Bronchial epithelial cell (primary cell): ENCODE data around the gene MUC5AC. TPM values are rescaled to one million over a fixed set of nuclear protein-coding genes. Genes with fewer than 3 reads are reported as not detected.

ENCODE experiments used
- DNase-seq: peaks from one replicate; pipeline ENCODE4 v3.0.0-alpha.2; 2010; ENCODE audit warnings: low read depth
- FAIRE-seq: peaks from 2 replicates; lab custom pipeline; 2011; peaks lifted over from hg19 to GRCh38; lab: Jason Lieb, UNC
- H3K27me3 ChIP-seq: 2 replicates; pipeline ENCODE4 v1.5.1; 2011; ENCODE audit warnings: low read length; ENCODE audit not compliant: control insufficient read depth, insufficient read depth
- H3K36me3 ChIP-seq: 2 replicates; pipeline ENCODE4 v1.5.1; 2011; ENCODE audit warnings: low read length; ENCODE audit not compliant: control insufficient read depth, insufficient read depth
- H3K4me3 ChIP-seq: 2 replicates; pipeline ENCODE4 v1.5.1; 2011; ENCODE audit warnings: mild to moderate bottlenecking, low read depth, low read length, control low read depth
- total RNA-seq: library from RNA; depleted of rRNA; stranded (reverse); fragments of >200 nt; gene quantifications from 2 replicates; pipeline ENCODE4 v1.2.1, GENCODE V29; 2014
- TF ChIP-seq, protein P1 (sequence below): IDR thresholded peaks from 2 replicates; pipeline ENCODE4 v1.5.1; 2011; ENCODE audit warnings: mild to moderate bottlenecking, moderate library complexity, low read length, control low read depth, inconsistent platforms; ENCODE audit not compliant: insufficient read depth, severe bottlenecking

MUC5AC gene
- total RNA-seq, 1 donor from 2014 or later, result under 0.01 TPM

DNA sequence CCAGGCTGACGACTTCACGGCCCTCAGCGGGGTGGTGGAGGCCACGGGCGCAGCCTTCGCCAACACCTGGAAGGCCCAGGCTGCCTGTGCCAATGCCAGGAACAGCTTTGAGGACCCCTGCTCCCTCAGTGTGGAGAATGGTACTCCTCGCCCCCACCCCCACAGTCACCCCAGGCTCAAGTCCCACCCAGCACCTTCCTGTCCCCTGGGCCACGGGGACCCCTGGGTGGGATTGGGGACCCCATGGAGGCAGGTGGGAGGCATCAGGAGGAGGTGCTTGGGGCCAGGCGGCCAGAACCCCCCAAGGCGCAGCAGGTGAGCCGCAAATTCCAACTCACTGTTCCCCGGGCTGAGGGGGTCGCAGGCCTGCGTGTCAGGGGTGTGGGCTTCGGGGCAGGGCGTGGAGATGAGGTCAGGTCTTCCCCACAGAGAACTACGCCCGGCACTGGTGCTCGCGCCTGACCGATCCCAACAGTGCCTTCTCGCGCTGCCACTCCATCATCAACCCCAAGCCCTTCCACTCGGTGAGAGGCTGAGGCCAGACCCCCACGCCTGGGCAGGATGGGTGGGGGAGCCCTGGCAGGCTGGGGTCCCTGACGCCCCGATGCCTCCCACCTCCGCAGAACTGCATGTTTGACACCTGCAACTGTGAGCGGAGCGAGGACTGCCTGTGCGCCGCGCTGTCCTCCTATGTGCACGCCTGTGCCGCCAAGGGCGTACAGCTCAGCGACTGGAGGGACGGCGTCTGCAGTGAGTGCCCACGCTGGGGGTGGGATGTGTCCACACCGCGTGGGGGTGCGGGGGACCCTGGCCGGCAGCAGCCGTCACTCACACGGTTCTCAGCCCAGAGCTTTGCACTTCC, 74.5 kb downstream of the MUC5AC start:
- no peak for DNase-seq
- FAIRE-seq, result no peak
- Histone ChIP-seq H3K4me3 (no peak overlapping the region), H3K36me3 (no peaks in the 10 kb centered on the region), H3K27me3 (no peaks in the 10 kb centered on the region)
- TF ChIP-seq, protein P1, sequence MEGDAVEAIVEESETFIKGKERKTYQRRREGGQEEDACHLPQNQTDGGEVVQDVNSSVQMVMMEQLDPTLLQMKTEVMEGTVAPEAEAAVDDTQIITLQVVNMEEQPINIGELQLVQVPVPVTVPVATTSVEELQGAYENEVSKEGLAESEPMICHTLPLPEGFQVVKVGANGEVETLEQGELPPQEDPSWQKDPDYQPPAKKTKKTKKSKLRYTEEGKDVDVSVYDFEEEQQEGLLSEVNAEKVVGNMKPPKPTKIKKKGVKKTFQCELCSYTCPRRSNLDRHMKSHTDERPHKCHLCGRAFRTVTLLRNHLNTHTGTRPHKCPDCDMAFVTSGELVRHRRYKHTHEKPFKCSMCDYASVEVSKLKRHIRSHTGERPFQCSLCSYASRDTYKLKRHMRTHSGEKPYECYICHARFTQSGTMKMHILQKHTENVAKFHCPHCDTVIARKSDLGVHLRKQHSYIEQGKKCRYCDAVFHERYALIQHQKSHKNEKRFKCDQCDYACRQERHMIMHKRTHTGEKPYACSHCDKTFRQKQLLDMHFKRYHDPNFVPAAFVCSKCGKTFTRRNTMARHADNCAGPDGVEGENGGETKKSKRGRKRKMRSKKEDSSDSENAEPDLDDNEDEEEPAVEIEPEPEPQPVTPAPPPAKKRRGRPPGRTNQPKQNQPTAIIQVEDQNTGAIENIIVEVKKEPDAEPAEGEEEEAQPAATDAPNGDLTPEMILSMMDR, result no peak

DNA sequence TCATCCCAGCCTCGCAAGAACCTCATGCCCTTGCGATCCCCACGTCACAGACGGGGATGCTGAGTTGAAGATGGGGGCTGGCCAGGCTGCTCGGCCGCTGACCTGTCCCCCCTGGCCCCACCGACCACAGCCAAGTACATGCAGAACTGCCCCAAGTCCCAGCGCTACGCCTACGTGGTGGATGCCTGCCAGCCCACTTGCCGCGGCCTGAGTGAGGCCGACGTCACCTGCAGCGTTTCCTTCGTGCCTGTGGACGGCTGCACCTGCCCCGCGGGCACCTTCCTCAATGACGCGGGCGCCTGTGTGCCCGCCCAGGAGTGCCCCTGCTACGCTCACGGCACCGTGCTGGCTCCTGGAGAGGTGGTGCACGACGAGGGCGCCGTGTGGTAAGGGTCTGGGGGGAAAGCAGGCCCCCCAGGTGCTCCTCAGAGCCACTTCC, 75.1 kb downstream of the MUC5AC start:
- H3K36me3 ChIP-seq, result no peaks in the 10 kb centered on the region
- no peak for DNase-seq
- TF ChIP-seq, protein P1, result no peak
- FAIRE-seq, result no peak
- H3K27me3 ChIP-seq, result no peaks in the 10 kb centered on the region
- no peak overlapping the region for H3K4me3 ChIP-seq

DNA sequence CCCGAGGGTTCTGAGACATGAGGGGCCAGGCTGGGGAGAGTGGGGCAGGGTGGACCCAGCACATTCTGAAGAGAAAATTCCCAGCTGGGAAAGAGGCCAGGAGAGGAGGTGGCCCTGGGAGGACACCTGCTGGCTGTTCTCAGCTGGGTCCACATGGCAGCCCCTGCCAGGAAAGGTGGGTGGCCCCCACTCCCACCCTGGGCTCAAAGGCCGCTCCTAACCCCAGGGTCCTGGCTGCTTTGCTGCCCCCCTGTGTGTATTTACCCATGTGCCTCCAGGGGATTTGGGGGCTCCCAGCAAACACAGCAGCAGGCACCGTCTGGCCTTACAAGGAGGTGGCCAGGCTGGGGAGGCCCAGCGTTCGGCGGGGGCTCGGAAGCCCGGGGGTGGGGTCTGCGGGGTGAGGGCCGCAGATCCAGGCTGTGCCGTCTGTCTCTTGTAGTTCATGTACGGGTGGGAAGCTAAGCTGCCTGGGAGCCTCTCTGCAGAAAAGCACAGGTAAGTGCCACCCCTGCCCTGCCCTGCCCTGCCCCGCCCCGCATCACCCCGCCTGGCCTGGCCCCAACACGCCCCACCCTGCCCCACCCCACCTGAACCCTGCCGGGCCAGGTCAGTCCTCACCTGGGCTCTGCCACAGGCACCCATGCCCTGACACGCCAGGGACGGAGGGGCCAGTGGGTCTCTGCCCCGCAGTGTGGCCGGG, 75.7 kb downstream of the MUC5AC start:
- no peaks in the 10 kb centered on the region for H3K27me3 ChIP-seq
- FAIRE-seq (no peak), DNase-seq (no peak)
- TF ChIP-seq, protein P1, result no peak
- no peak overlapping the region for H3K4me3 ChIP-seq
- no peaks in the 10 kb centered on the region for H3K36me3 ChIP-seq

DNA sequence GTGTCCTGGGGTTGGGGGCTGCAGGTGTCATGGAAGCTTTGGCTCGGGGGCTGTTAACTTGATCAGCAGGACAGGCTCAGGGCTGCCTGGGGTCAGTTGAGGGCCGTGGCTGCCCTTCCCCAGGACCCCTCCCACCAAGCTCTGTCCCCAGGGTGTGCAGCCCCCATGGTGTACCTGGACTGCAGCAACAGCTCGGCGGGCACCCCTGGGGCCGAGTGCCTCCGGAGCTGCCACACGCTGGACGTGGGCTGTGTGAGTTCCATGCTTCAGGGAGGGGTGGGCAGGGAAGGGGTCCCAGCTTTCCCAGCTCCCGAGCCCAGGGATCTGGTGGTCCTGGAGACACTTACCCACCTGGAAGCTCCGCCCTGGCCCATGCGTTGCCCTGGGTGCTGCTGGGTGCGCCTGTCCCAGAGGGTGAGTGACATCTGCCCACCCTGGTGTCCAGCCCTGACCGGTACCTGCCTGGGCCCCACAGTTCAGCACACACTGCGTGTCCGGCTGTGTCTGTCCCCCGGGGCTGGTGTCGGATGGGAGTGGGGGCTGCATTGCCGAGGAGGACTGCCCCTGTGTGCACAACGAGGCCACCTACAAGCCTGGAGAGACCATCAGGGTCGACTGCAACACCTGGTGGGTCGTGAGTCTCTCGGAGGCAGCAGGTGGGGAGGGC, 76.4 kb downstream of the MUC5AC start:
- Histone ChIP-seq H3K27me3 (no peaks in the 10 kb centered on the region), H3K4me3 (no peak overlapping the region), H3K36me3 (no peaks in the 10 kb centered on the region)
- FAIRE-seq (no peak), DNase-seq (no peak)
- TF ChIP-seq, protein P1, result no peak

GRCh38 chr11:1234771-1235305, 77.1 kb downstream of the MUC5AC start:
- no peak for FAIRE-seq

More at GRCh38 chr11:1234771-1235305, 77.1 kb downstream of the MUC5AC start:
- H3K27me3 ChIP-seq, result no peaks in the 10 kb centered on the region
- no peaks in the 10 kb centered on the region for H3K36me3 ChIP-seq
- no peak for DNase-seq
- no peak overlapping the region for H3K4me3 ChIP-seq
- TF ChIP-seq, protein P1, result no peak
